IPS-20b (cell line): Measurements from ENCODE around the gene TAF5L.

Source experiments
- H3K27ac ChIP-seq: one replicate; pipeline ENCODE4 v1.5.1; 2013; ENCODE audit warnings: low read length
- H3K27me3 ChIP-seq: 2 replicates; pipeline ENCODE4 v1.6.1; 2013; ENCODE audit warnings: mild to moderate bottlenecking, low read length, inconsistent platforms; ENCODE audit not compliant: insufficient read depth
- H3K36me3 ChIP-seq: 2 replicates; pipeline ENCODE4 v1.6.1; 2013; ENCODE audit warnings: low read depth, mild to moderate bottlenecking, inconsistent platforms, low read length, moderate library complexity; ENCODE audit not compliant: insufficient read depth
- H3K4me1 ChIP-seq: 2 replicates; pipeline ENCODE4 v1.6.1; 2013; ENCODE audit warnings: mild to moderate bottlenecking, control low read depth, inconsistent platforms, low read length, moderate library complexity; ENCODE audit not compliant: insufficient read depth
- H3K4me3 ChIP-seq: 2 replicates; pipeline ENCODE4 v1.5.1; 2013; ENCODE audit warnings: mild to moderate bottlenecking, low read length, inconsistent platforms
- H3K9ac ChIP-seq: 2 replicates; pipeline ENCODE4 v1.6.1; 2013; ENCODE audit warnings: low read depth, mild to moderate bottlenecking, inconsistent platforms, low read length, moderate library complexity
- H3K9me3 ChIP-seq: 2 replicates; pipeline ENCODE4 v1.6.1; 2013; ENCODE audit warnings: mild to moderate bottlenecking, low read depth, low read length, inconsistent platforms; ENCODE audit not compliant: insufficient read depth

The TAF5L gene

DNA sequence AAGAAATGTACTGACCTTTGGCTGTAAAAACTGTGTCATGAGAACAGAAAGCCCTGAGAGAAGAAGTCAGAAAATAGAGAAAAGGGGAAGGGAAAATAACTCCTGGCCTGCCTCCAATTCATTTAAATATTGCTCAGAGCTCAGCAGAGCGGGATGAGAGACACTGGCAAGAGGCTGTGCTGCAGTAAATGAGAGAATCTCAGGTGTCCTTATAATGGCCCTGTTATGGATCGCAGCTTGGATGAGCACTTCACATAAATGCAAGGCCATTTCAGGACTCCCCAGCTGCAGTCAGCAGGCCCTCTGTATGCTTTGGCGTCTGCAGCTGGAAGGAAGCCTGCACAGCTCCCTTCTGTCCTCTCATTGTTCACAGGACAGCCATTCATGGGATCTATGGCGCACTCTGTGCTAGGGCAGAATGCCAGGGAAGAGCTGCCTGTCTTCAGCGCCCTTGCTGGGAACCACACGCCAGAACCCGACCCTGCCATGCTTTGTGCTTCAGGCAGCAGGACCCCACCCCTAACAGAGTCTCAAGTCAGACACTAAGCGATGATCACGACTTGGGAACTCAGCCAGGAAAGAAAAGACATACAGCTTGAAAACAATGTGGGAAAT is 46.8 kb downstream of the TAF5L start:
- no peaks in the 10 kb centered on the region for H3K36me3 ChIP-seq
- H3K27ac ChIP-seq = no peak overlapping the region
- H3K9me3 ChIP-seq = no peaks in the 10 kb centered on the region
- peaks cover 5% of the 10 kb centered on the region for H3K4me1 ChIP-seq
- H3K27me3 ChIP-seq = no peaks in the 10 kb centered on the region
- H3K4me3 ChIP-seq = no peak overlapping the region
- no peak overlapping the region; the same call in 1 of the 2 replicates for H3K9ac ChIP-seq

DNA sequence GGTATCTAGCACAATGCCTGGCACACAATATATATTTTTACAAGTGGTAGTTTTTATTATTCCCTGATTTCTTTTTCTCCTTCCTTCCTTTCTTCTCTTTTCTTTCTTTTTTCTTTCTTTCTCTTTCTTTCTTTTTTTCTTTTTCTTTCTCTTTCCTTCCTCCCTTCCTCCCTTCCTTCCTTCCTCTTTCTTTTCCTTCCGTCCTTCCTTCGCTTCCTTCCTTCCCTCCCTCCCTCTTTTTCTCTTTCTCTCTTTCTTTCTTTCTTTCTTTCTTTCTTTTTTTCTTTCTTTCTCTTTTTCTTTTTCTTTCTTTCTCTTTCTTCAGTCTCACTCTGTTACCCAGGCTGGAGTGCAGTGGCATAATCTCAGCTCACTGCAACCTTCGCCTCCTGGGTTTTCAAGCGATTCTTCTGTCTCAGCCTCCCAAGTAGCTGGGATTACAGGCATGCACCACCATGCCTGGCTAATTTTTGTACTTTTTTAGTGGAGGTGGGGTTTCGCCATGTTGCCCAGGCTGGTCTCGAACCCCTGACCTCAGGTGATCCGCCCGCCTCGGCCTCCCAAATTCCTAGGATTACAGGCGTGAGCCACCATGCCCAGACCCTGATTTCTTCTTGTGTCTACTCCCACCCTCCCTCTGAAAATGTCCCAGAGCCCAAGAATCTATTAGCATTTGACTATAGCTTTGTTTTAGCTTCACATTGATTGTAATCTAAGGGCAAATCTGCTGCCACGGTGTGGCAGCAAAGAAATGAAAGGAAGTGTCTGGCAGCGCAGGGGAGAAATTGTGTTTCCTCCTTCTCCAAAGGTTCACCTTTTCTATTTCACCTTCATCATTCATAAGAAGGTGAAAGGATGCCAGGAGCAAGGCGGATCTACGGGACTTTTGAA is 47.5 kb downstream of the TAF5L start:
- Histone ChIP-seq H3K9ac (no peak overlapping the region), H3K27ac (no peak overlapping the region), H3K9me3 (no peaks in the 10 kb centered on the region), H3K27me3 (no peaks in the 10 kb centered on the region), H3K4me3 (no peak overlapping the region), H3K4me1 (peaks cover 5% of the 10 kb centered on the region), H3K36me3 (no peaks in the 10 kb centered on the region)

- Histone ChIP-seq H3K27ac (no peak overlapping the region), H3K36me3 (no peaks in the 10 kb centered on the region), H3K27me3 (no peaks in the 10 kb centered on the region), H3K4me1 (peaks cover 5% of the 10 kb centered on the region; the same call in 1 of the 2 replicates), H3K9me3 (no peaks in the 10 kb centered on the region), H3K4me3 (no peak overlapping the region), H3K9ac (no peak overlapping the region)
Measured at GRCh38 chr1:229574679-229575442, 51.1 kb downstream of the TAF5L start.

GRCh38 chr1:229572286-229572685 is 53.6 kb downstream of the TAF5L start:
- no peaks in the 10 kb centered on the region for H3K36me3 ChIP-seq
- no peaks in the 10 kb centered on the region for H3K9me3 ChIP-seq
- H3K4me3 ChIP-seq = no peak overlapping the region
- no peaks in the 10 kb centered on the region for H3K27me3 ChIP-seq
- no peak overlapping the region for H3K9ac ChIP-seq
- no peaks in the 10 kb centered on the region for H3K4me1 ChIP-seq
- H3K27ac ChIP-seq = no peak overlapping the region

DNA sequence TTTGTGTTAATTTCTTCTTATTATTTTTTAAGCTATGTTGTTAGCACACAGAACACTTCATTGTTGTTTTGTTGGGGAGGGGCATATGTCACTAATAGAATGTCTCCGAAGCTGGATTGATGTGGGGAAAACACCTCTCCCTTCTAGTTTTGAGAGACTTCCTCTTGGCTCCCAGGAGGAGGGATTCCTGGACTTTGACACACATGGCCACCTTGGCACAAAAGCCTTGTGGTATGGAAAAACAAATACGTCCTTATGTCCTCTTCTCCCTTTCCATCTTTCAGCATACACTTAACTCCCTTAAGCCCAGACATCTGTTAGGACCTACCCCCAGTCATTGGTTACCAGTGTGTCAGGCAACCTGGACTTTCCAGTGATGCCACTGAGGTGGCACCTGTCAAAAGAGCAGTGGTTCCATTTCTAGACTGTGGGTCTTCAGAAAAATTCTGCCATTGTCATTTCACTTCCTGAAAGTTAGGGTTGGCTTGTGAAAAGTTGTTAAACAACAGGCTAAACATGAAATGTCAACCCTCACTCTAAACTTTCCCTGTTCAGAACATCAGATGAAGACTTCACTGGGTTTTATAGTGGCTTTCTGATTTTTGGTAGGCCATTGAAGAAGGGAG is 54.9 kb downstream of the TAF5L start:
- H3K36me3 ChIP-seq = no peaks in the 10 kb centered on the region
- no peaks in the 10 kb centered on the region for H3K4me1 ChIP-seq
- no peak overlapping the region for H3K27ac ChIP-seq
- H3K9me3 ChIP-seq = no peaks in the 10 kb centered on the region
- no peak overlapping the region for H3K9ac ChIP-seq
- H3K27me3 ChIP-seq = no peaks in the 10 kb centered on the region
- H3K4me3 ChIP-seq = no peak overlapping the region

DNA sequence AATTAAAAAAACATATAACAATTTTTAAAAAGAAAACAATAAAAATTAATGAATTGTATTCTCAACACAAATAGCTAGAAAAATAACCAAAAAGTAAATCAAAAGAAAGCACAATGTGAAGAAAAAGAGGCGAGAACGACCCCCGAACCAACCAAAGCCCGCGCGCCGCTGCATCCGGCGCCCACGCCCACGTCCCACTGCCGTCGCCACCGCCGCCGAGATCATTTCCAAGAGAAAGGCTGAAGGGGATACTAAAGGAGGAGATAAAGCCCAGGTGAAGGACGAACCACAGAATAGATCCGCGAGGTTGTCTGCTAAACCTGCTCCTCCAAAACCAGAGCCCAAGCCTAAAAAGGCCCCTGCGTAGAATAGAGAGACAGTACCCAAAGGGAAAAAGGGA is 55.6 kb downstream of the TAF5L start:
- Histone ChIP-seq H3K36me3 (no peaks in the 10 kb centered on the region), H3K9me3 (no peaks in the 10 kb centered on the region), H3K4me1 (no peaks in the 10 kb centered on the region), H3K4me3 (no peak overlapping the region), H3K9ac (no peak overlapping the region), H3K27ac (no peak overlapping the region), H3K27me3 (no peaks in the 10 kb centered on the region)

DNA sequence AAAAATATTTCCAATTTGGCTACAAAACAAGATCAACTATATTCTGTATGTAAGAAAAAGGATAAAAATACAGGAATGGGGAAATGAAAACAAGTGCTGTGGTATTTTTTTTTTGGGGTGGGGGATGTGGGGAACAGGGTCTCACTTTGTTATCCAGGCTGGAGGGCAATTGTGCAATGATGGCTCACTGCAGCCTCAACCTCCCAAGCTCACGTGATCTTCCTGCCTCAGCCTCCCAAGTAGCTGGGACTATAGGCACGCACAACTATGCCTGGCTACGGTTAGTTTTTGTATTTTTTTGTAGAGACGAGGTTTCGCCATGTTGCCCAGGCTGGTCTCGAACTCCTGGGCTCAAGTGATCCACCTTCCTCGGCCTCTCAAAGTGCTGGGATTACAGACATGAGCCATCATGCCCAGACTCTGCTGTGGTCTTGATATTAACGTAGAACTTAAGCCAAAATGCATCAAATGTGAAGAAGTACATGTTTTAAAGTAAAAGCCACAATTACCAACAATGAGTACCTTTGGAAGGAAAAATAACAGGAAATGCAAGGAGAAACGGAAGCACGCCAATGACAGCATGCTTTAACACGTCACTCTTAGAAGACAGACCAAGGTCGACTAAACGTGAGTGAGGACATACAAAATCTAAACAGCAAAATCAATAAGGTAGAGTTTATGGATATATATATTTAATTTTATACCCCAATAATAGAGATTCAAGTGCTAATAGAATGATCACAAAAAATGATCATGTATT is 58.6 kb downstream of the TAF5L start:
- H3K9me3 ChIP-seq = no peaks in the 10 kb centered on the region
- H3K4me1 ChIP-seq = peaks cover 11% of the 10 kb centered on the region; the same call in 1 of the 2 replicates
- H3K27me3 ChIP-seq = no peaks in the 10 kb centered on the region
- no peak overlapping the region for H3K4me3 ChIP-seq
- no peak overlapping the region for H3K27ac ChIP-seq
- H3K36me3 ChIP-seq = no peaks in the 10 kb centered on the region
- no peak overlapping the region for H3K9ac ChIP-seq

DNA sequence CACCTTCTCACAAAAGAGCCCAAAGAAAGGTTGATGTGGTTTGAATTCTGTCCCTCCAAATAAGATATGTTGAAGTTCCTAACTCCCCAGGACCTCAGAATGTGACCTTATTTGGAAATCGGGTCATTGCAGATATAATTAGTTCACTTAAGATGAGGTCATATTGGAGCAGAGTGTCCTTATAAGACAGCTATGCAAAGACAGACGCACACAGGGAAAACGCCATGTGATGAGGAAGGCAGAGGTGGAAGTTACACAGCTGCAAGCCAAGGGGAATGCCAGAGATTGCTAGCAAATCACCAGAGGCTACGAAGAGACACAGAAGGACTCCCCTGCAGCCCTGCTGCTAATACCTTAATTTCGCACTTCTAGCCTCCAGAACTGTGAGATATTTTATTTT is 62.2 kb downstream of the TAF5L start:
- H3K36me3 ChIP-seq = no peaks in the 10 kb centered on the region
- H3K27me3 ChIP-seq = no peaks in the 10 kb centered on the region
- H3K4me3 ChIP-seq = no peak overlapping the region
- H3K9ac ChIP-seq = peak overlapping the region; percentile 16; the same call in 1 of the 2 replicates
- H3K4me1 ChIP-seq = peaks cover 11% of the 10 kb centered on the region; the same call in 1 of the 2 replicates
- H3K9me3 ChIP-seq = no peaks in the 10 kb centered on the region
- no peak overlapping the region for H3K27ac ChIP-seq

- Histone ChIP-seq H3K27me3 (no peaks in the 10 kb centered on the region), H3K4me1 (peaks cover 11% of the 10 kb centered on the region; the same call in 1 of the 2 replicates), H3K27ac (no peak overlapping the region), H3K9me3 (no peaks in the 10 kb centered on the region), H3K9ac (peak overlapping the region; percentile 16; the same call in 1 of the 2 replicates), H3K4me3 (no peak overlapping the region), H3K36me3 (no peaks in the 10 kb centered on the region)
Measured at GRCh38 chr1:229563241-229563640, 62.7 kb downstream of the TAF5L start.

DNA sequence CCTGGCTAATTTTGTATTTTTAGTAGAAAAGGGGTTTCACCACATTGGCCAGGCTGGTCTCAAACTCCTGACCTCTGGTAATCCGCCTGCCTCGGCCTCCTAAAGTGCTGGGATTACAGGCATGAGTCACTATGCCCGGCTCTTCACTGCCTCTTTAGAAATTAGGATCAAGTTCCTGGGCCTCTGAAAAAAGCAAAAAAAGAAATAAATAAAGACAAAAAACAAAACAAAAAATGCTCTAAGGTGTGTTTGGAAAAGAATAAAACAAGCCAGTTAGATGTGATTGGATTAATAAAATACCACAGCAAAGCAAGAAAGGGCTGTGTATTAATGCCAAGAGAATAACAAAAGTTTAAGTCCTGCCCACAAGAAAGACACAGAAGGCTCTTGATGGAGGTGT is 63.2 kb downstream of the TAF5L start:
- Histone ChIP-seq H3K4me3 (no peak overlapping the region), H3K27ac (no peak overlapping the region), H3K36me3 (no peaks in the 10 kb centered on the region), H3K9ac (peak overlapping the region; percentile 16; the same call in 1 of the 2 replicates), H3K9me3 (no peaks in the 10 kb centered on the region), H3K27me3 (peaks cover under 1% of the 10 kb centered on the region; the same call in 1 of the 2 replicates), H3K4me1 (peaks cover 11% of the 10 kb centered on the region; the same call in 1 of the 2 replicates)
